ENCODE results near the gene ZNF680.

Gene ZNF680

DNA sequence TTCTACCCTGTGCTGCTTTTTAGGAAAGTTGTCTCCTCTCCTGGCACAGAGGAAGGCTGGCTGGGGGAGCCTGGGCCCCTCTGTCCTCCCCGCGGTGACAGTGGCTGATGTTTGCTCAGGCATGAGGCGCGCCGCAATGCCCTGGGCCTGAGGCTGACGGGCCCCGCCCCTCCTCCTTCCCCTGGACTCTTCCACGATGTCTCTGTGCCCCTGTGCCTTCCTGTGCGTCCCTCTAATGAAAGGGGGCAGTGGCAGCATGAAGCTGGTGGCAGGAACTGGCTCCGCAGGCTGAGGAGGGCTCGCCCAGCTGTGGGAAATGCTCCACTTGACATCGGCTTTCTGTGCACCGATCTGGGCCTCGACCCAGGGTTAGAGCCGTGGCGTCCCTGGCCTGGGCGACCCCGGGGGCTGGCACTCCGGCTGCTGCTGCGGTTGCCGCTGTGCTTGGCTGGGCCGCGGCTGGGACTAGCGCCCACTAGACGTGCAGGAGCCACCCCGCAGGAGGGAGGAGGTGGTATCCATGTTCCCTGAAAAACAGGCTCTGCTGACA, 67.9 kb downstream of the ZNF680 start:
- no peak overlapping the region for H3K4me3 ChIP-seq (ENCODE audit: low read length, poor library complexity, severe bottlenecking)
- H3K4me2 ChIP-seq (ENCODE audit: low read depth, low read length, poor library complexity, severe bottlenecking): no peak overlapping the region
- H3K36me3 ChIP-seq (ENCODE audit: insufficient read depth, low read length): no peaks in the 10 kb centered on the region
- no peaks in the 10 kb centered on the region for H3K79me2 ChIP-seq (ENCODE audit: insufficient read depth, low read length)
- H3F3A ChIP-seq (ENCODE audit: low read depth): no peaks in the 10 kb centered on the region
- no peaks in the 10 kb centered on the region for H3K9me2 ChIP-seq (replicated peaks; ENCODE audit: low read depth, low read length)
- H3K9ac ChIP-seq (ENCODE audit: low read depth, low read length, poor library complexity, severe bottlenecking): no peak overlapping the region
- H3K4me1 ChIP-seq (ENCODE audit: insufficient read depth, low read length, poor library complexity, severe bottlenecking): no peaks in the 10 kb centered on the region
- H4K20me1 ChIP-seq (ENCODE audit: insufficient read depth, low read length, poor library complexity, severe bottlenecking): no peaks in the 10 kb centered on the region
- TF ChIP-seq EZH2phosphoT487 (IDR thresholded peaks at IDR 0.05; ENCODE audit: borderline replicate concordance): no peak
- TF ChIP-seq, protein P1, sequence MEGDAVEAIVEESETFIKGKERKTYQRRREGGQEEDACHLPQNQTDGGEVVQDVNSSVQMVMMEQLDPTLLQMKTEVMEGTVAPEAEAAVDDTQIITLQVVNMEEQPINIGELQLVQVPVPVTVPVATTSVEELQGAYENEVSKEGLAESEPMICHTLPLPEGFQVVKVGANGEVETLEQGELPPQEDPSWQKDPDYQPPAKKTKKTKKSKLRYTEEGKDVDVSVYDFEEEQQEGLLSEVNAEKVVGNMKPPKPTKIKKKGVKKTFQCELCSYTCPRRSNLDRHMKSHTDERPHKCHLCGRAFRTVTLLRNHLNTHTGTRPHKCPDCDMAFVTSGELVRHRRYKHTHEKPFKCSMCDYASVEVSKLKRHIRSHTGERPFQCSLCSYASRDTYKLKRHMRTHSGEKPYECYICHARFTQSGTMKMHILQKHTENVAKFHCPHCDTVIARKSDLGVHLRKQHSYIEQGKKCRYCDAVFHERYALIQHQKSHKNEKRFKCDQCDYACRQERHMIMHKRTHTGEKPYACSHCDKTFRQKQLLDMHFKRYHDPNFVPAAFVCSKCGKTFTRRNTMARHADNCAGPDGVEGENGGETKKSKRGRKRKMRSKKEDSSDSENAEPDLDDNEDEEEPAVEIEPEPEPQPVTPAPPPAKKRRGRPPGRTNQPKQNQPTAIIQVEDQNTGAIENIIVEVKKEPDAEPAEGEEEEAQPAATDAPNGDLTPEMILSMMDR (conservative IDR thresholded peaks at IDR 0.05; ENCODE audit: low read length): no peak
- H3K9me3 ChIP-seq (ENCODE audit: insufficient read depth, low read depth, low read length): peaks cover 5% of the 10 kb centered on the region; the same call in 1 of the 2 replicates
- H2AFZ ChIP-seq (ENCODE audit: low read length): no peak overlapping the region
- no peaks in the 10 kb centered on the region for H3K27me3 ChIP-seq (ENCODE audit: insufficient read depth, low read length, poor library complexity, severe bottlenecking)

DNA sequence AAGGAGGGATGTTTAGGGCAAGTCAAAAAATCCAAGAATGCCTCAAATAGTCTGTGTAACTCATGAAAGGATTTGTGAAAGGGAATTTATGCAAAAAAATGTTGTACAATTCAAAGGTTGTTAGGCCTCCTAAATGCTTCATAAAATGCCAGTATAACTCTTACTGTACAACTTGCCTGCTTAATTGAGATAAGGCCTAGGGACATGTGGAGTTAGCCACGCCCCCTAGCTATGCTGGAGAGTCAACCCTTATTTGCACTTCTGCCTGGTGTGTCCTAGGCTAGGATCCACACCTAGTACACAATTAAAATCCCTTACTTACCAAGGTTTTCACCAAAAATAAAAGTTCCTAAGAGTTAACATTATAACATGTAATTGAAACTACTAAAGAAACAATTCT, 77.2 kb downstream of the ZNF680 start:
- TF ChIP-seq EZH2phosphoT487 (IDR thresholded peaks at IDR 0.05; ENCODE audit: borderline replicate concordance): no peak
- TF ChIP-seq, protein P1 (conservative IDR thresholded peaks at IDR 0.05; ENCODE audit: low read length): no peak
- Histone ChIP-seq H3K4me3 (ENCODE audit: low read length, poor library complexity, severe bottlenecking) (no peak overlapping the region), H3K9ac (ENCODE audit: low read depth, low read length, poor library complexity, severe bottlenecking) (no peak overlapping the region), H3F3A (ENCODE audit: low read depth) (no peaks in the 10 kb centered on the region), H3K79me2 (ENCODE audit: insufficient read depth, low read length) (no peaks in the 10 kb centered on the region), H3K27me3 (ENCODE audit: insufficient read depth, low read length, poor library complexity, severe bottlenecking) (no peaks in the 10 kb centered on the region), H4K20me1 (ENCODE audit: insufficient read depth, low read length, poor library complexity, severe bottlenecking) (no peaks in the 10 kb centered on the region), H3K9me3 (ENCODE audit: insufficient read depth, low read depth, low read length) (peaks cover 22% of the 10 kb centered on the region), H3K9me2 (replicated peaks; ENCODE audit: low read depth, low read length) (no peaks in the 10 kb centered on the region), H2AFZ (ENCODE audit: low read length) (no peak overlapping the region), H3K36me3 (ENCODE audit: insufficient read depth, low read length) (no peaks in the 10 kb centered on the region), H3K4me1 (ENCODE audit: insufficient read depth, low read length, poor library complexity, severe bottlenecking) (no peaks in the 10 kb centered on the region), H3K4me2 (ENCODE audit: low read depth, low read length, poor library complexity, severe bottlenecking) (no peak overlapping the region)

Data from Loucy (cell line).